HG02678 (cell line): ENCODE results near the gene ATRAID.
"Not testable (repeated sequence)": the region's sequence is repeated elsewhere in the genome, so short reads cannot be mapped to it uniquely, and the experiment has no call there.

Experiments used
- ATAC-seq: cut with Tn5 transposase; IDR thresholded peaks from one replicate; pipeline ENCODE4 v1.9.1; 2021; ENCODE audit warnings: mild to moderate bottlenecking, moderate library complexity; ENCODE audit not compliant: unreplicated experiment

The ATRAID gene

DNA sequence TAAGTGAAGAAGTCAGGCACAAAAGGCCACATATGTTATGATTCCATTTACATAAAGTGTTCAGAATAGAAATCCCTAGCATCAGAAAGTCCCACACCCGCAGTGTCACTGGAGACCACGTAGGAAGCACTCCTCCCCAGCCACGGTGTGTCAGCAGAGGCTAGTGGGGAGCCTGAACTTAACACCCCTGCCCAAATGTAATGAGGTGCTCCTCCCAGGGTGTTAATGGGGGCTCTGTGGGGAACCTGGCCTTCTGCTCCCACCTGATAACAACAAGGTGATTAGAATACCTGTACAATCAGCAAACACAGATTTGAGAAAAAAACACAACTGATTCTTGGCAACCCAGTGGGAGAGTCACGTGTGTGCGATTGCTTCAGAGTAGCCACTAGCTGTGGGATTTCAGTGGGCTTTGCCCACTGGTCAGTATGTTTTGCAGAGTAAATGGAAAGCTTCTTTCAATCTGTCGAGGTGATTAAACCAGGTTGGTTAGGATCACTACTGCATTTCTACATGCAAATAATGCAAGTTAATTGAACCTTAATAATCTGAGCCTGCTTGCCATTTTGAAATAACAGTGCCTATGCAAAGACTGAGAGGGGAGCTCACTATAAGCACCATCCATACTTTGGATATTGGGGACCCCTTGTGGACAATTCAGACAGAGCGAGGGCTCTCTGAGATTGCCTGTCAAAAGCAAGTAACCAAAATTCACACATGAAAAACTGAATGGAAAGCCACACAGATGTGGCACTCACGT, 20.6 kb upstream of the ATRAID start:
- ATAC-seq = no peak

DNA sequence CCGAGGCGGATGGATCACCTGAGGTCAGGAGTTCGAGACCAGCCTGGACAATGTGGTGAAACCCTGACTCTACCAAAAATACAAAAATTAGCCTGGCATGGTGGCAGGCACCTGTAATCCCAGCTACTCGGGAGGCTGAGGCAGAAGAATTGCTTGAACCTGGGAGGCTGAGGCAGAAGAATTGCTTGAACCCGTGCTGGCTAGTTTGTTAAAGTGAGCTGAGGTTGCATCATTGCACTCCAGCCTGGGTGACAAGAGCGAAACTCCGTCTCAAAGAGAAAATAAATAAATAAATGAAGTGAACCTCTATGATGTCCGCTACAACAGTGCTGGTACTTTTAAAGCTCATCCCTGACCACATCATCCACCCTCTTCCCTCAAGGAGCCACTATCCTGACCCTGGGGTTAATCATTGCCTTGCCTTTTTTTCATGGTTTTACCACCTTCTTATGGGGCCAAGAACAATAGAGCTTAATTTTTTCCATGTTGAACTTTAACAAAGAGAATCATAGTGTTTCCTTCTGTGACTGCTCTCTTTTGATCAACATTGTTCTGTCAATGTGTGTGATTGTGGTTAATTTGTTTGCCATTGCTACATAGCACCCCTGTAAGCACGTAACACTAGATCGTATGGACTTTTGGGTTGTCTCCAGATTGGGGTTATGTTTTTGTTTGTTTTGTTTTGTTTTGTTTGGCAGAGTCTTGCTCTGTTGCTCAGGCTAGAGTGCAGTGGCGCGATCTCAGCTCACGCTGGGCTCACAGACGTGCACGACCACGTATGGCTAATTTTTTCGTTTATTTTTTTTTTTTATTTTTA, 17.1 kb upstream of the ATRAID start:
- no peak for ATAC-seq

DNA sequence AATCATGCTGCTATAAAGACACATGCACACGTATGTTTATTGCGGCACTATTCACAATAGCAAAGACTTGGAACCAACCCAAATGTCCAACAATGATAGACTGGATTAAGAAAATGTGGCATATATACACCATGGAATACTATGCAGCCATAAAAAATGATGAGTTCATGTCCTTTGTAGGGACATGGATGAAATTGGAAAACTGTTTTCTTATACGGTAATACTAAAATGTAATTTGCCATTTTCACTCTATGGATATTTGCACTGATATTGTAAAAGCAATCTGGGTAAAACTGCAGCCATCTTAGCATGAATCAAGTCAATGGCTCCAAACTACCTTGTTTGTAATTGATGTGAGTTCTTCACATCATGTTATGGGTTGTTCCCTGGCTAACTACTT, 16.0 kb upstream of the ATRAID start:
- ATAC-seq = not testable (repeated sequence)

DNA sequence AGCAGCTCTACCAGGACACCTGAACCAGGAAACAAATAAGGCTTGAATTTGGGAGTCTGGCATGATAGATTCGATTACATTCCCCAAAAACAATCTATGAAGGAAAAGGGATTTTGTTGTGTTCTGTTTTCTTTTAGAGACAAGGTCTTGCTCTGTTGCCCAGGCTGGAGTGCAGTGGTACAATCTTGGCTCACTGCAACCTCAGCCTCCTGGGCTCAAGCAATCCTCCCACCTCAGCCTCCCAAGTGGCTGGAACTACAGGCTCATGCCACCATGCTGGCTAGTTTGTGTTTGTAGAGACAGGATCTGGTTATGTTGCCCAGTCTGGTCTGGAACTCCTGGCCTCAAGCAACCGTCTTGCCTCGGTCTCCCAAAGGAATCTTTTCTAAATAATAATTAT, 13.8 kb upstream of the ATRAID start:
- not testable (repeated sequence) for ATAC-seq

DNA sequence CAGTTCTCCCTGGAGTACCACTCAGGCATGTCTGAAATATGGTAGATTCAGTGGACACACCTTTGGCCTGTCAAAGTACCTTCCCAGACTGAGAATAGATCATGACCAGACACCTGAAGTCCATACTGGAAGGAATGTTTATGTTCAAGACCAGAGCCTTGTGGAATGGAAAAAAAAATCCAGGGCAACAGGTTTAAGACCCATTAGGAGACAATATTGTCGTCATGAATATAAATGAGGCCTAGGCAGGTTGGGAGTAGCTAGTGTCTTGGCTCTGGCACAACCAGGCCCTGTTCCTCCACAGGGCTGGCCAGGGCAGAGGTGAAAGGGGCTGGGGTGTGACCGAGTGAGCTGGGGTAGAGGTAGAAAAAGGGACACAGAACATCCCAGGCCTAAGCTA, 13.2 kb upstream of the ATRAID start:
- no peak for ATAC-seq

DNA sequence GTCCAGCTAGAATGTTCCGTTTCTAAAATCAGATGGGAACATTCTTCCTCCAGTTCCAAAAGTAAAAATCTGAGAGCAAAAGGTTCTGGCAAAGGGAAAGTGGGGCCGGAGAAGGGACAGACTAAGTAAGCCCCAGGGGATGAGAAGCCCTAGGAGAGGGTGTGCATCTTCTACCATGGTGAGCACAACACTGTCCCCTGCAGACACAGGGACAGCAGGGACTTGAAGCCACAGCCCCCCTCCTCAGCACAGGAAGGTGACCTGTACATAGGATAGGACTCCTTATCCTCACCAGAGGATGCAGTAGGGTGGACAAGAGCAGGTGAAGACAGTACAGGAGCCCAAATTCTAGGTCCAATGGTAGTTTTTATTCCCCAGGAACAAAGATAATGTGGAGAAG, 12.6 kb upstream of the ATRAID start:
- ATAC-seq = no peak

DNA sequence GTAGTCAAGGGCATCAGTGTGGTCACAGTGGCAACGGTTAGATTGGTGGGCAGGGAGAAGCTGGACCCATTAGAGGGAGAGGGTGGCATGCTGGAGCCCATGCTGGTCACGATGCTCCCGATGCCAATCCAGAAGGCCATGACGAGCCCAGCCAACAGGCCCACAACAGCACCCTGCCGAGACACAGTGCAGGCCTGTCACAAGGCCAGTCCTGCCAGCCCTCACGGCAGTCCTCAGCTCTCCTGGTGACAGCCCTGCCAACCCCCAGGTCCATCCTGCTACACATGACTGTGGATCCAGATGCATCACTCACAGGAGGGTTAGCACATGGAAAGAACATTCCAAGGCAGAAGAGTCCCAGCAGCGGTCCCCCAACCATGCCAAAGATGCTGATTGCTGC, 10.2 kb upstream of the ATRAID start:
- ATAC-seq = no peak

DNA sequence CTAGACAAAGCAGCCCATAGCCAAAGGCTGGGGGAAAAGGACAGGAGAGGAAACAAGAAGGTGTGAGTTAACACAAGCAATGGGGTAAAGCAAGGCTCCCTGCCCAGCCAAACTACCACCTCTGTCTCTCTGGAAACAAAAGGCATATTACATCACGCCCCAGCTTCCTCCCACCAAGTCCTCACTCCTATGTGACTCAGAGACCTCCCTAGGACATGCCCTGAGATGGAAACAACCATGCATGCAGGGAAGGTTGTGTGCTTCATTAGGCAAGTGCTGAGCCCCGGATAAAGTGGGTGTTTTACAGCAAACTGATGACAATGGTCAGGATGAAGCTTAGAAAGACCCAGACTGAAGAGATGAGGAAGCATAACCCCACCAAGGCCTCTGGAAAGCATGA, 9.0 kb upstream of the ATRAID start:
- no peak for ATAC-seq

DNA sequence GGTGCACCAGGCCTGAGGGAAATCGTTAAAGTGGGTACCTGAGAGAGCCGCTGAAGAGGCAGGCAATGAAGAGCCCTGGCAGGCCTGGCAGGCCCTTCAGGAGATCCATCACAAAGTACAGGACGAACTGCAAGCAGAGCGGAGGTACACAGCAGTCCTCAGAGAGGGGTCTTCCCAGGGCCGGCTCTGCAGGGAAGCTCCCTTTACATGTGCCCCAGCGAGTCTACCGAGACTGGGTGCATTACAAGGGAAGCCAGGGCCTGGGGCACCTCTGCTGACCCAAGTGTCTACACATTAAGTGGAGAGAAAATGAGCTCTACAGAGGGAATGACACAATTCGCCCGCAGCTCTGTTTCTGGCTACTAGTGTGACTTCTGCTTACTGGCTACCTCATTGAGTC, 8.1 kb upstream of the ATRAID start:
- ATAC-seq = no peak

DNA sequence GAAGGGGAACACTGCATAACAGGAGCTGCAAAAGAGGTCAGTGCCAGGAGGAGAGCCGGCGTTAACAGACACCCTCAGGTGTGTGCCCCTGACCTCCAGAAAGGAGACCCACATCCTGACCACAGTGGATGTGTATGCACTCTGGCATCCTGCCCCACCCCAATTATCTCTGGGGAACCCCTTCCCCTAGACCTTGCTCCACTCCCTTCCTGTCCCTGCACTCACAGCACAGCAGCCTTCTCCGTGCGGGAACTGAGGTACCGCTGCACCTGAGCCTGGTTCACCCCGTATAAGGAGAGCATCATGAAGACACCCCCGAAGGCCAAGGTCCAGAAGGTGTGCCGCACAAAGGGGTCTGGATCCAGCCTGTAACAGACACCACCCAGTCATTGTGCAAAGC, 7.3 kb upstream of the ATRAID start:
- no peak for ATAC-seq

DNA sequence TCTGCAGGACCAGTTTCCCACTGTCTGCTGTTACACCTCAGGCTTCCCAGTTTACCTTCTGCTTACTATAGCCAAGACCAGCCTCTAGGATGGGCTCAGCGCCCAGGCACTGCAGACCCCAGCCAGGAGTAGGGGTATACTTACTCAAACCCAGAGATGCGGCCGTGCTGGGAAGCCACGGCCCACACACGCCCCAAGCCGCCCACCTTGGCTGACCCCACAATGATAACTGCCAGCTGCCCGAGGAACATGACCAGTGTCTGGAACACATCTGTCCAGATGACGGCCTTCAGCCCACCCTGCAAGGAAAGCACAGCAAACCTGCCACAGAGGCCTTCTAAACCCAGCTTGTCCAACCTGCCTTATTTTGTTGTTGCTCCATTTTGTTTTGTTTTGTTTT, 6.6 kb upstream of the ATRAID start:
- no peak for ATAC-seq

DNA sequence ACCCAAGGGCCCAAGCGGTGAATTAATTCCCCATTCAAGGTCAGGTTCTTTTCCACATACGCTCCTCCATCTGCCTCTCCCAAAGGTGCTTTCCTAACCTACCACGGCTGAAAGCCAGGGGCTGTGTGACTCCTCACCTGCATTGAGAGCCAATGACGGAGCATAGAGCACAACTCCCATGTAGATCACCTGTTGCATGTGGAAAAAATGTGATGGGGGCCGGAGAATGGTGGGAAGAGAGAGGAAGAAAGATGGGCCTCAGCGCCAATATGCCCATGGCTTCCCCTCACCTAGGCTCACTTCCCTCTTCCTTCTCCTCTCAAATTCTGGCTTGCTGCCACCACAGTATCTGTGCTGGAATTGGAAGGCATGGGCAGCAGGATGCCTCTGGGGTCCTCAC, 5.5 kb upstream of the ATRAID start:
- ATAC-seq = no peak

DNA sequence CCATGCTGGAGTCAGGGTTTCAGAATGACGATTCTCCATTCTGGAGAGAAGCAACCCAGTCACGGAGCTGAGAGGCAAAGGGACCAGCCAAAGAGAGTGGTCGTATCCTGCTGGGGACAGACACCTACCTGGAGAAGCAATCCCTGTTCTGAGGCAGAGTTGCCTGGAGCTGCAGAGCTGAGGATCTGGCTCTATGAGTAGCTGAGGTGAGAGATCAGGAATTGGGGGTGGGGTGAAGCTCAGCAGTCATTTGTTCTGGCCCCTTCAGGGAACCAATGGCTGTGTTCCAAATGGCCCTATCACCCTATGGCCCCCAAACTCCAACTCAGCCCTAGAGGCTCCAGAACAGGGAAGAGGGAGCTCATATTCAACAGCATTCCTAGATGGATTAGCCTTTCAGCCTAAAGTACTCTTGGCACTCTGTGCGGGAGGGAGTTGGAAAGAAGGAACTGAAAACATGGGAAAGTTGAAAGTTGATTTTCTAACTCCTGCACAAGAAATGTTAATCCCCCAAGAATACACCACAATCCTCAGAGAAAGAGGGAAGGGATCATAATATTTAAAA, 3.3 kb upstream of the ATRAID start:
- no peak for ATAC-seq

DNA sequence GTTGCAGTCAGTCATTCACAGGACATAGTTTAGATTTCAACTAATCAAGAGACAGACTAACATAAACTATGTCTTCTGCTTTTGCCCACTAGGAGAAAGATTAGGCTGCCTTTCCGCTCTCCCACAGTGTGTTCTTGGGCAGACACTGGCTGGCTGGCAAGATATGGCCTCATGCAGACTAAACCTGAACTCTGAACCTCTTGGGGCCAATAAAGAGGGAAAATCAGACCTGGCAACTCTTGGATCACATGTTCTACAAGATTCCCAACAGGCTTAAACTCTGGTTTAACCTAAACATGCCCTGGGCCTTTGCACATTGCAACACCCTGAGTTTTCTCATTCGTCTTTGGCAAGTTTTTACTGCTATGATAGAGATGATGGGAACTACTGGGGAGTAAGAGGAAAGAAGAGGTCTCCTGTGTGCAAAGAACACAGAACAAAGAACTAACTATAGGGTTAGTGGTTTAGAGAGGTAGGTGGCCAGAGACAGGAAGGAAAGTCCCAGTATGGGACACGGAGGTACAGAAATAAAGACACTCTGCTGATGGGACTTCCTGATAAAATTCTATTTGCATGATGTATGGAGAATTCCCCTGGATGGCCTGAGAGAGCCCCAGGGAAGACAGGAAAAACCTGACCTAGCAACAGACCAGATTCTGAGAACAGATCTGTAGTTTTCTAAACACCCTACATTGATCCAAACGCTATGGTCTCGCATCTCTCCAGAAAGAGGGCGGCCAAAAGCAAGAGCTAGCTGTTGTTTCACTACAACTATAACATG, 2.0 kb upstream of the ATRAID start:
- no peak for ATAC-seq

DNA sequence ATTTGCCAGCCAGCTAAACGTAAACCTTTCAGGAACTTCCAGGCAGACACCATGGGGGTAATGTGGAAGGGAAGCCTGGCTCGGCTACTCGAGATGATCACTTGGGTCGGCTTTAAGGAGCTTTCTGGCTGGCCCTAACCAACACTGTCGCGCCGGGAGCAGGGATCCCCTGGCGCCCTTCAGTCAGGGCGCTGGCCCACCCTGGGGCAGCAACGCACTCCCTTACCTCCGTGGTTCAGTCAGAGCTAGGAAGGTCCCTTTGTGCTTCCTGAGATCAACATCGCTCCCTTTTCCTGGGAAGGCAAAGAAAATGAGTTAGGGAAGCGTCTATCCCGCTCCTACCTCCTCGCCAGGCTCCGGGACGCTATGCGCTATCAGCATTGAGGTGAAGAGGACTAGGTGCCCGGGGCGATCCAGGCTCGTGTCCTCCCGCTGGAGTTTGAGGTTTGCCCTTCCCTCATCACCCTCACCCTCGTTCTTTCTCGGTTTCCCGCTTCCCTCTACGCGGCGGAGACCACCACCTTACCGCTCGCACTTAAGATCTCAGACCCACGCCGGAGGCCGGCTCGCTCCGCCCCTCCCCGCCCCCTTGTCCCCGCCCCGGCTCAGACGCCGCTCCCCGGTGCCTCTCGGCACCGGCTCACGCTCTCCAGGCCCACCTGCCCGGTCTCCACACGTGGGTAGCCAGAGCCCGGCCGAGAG, 449 bp upstream of the ATRAID start:
- ATAC-seq = no peak

DNA sequence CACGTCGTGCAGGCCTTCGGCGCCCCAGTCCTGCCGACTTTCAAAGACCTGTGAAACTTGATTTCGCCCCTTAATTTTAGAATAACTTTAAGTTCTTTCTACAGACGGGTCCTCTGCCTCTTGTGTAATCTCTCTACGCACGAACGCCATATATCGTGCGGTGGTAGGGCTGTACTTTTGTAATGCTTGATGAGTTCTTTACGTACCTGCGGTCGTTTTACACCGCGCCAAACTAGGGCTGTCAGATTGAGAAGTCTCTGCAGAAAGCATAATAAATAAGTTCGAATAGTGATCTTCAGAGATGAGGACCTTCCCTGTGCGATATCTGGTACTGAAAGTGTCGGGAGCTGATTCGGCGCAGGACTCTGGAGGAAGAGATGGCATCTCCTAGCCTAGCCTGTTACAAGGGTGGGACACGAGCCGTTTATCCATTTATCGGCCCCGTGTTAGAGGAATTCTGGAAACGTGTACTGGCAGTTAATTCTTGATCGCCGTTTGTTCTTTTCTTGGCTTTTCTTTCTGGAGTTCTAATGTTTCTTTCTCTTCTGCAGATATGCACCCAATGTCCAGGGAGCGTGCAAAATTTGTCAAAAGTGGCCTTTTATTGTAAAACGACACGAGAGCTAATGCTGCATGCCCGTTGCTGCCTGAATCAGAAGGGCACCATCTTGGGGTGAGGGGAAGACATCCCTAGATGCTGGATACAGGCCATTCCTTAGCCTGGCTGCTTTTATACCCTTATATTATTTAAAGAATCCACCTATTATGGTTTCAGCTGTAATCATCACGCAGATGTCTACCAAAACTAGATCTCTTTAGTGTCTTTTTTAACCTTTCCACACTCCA, 1.0 kb downstream of the ATRAID start:
- ATAC-seq = no peak

DNA sequence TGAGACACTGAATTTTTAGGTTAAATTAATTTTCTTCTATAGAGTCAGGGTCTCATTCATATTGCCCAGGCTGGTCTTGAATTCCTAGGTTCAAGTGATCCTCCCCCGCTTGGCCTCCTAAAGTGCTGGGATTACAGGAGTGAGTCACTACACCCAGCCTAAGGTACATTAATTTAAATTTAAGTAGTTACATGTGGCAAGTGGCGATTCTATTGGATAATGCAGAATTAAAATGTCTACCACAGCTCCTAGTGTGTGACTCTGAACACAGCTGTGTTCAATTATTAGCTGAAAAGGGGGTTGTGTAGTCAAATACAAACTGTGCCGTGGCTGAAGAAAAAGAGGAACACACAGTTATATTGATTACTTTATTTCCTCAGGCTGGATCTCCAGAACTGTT, 3.1 kb downstream of the ATRAID start:
- no peak for ATAC-seq

DNA sequence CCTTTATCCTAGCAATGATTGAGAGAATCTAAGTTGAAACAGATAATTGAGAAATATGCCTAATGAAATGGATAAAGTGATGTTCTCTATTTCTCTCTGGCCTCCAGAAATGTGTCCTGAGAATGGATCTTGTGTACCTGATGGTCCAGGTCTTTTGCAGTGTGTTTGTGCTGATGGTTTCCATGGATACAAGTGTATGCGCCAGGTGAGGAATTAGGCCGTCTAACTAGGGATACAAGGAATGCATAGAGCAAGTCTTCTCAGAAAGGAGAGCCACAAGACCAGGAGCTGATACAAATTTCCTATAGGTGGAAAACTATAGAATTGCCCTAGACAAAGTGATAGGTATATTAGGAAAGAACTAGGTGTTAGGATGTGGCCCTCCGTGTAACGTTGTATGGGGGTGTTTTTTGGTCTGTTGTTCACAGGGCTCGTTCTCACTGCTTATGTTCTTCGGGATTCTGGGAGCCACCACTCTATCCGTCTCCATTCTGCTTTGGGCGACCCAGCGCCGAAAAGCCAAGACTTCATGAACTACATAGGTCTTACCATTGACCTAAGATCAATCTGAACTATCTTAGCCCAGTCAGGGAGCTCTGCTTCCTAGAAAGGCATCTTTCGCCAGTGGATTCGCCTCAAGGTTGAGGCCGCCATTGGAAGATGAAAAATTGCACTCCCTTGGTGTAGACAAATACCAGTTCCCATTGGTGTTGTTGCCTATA, 4.7 kb downstream of the ATRAID start:
- no peak for ATAC-seq
